ENCODE results near the gene ADAMTSL5. TPM values are rescaled to one million over a fixed set of nuclear protein-coding genes. Genes with fewer than 3 reads are reported as not detected.
"Not testable (repeated sequence)": the region's sequence is repeated elsewhere in the genome, so short reads cannot be mapped to it uniquely, and the experiment has no call there.

ADAMTSL5 gene
- total and polyA plus RNA-seq, 4 donors: 0.09 to 1.8 (median 1.1) TPM

GRCh38 chr19:1531587-1531986 is 18.8 kb upstream of the ADAMTSL5 start:
- 86% methylated on average over 11 of the region's 11 CpGs for WGBS
- Histone ChIP-seq H3K27me3 (ENCODE audit: control insufficient read depth in 4 of 4, insufficient read depth in 4 of 4, low read length in 3 of 4) (peaks cover 0 to 7% (median 1%) of the 10 kb centered on the region in 4 donors), H3K36me3 (ENCODE audit: control insufficient read depth in 4 of 4, insufficient read depth in 3 of 4, low read depth in 1 of 4, low read length in 3 of 4) (no peaks in the 10 kb centered on the region), H3K9ac (ENCODE audit: low read depth in 1 of 2, low read length in 2 of 2) (no peak overlapping the region), H3K9me3 (ENCODE audit: control insufficient read depth in 4 of 4, low read length in 3 of 4) (no peaks in the 10 kb centered on the region), H3K4me1 (ENCODE audit: control insufficient read depth in 4 of 4, insufficient read depth in 4 of 4, low read length in 3 of 4) (no peaks in the 10 kb centered on the region), H3K4me3 (ENCODE audit: low read depth in 1 of 3, low read length in 3 of 3) (no peak overlapping the region), H3K27ac (ENCODE audit: low read depth in 1 of 2, low read length in 2 of 2) (no peak overlapping the region)
- TF ChIP-seq ZBTB33 (IDR thresholded peaks at IDR 0.05): no peak
- TF ChIP-seq, protein P1, sequence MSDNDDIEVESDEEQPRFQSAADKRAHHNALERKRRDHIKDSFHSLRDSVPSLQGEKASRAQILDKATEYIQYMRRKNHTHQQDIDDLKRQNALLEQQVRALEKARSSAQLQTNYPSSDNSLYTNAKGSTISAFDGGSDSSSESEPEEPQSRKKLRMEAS (IDR thresholded peaks at IDR 0.05): no peak
- TF ChIP-seq, protein P2, sequence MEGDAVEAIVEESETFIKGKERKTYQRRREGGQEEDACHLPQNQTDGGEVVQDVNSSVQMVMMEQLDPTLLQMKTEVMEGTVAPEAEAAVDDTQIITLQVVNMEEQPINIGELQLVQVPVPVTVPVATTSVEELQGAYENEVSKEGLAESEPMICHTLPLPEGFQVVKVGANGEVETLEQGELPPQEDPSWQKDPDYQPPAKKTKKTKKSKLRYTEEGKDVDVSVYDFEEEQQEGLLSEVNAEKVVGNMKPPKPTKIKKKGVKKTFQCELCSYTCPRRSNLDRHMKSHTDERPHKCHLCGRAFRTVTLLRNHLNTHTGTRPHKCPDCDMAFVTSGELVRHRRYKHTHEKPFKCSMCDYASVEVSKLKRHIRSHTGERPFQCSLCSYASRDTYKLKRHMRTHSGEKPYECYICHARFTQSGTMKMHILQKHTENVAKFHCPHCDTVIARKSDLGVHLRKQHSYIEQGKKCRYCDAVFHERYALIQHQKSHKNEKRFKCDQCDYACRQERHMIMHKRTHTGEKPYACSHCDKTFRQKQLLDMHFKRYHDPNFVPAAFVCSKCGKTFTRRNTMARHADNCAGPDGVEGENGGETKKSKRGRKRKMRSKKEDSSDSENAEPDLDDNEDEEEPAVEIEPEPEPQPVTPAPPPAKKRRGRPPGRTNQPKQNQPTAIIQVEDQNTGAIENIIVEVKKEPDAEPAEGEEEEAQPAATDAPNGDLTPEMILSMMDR (IDR thresholded peaks at IDR 0.05; ENCODE audit: low read depth, low read length, missing input control): no peak
- no peak for TF ChIP-seq TAF1 (conservative IDR thresholded peaks at IDR 0.05)
- TF ChIP-seq NR2F2 (IDR thresholded peaks at IDR 0.05): no peak
- TF ChIP-seq SP1 (IDR thresholded peaks at IDR 0.05): no peak
- no peak for TF ChIP-seq GABPA (IDR thresholded peaks at IDR 0.05 in 1 of 2, conservative IDR thresholded peaks at IDR 0.05 in 1 of 2)
- TF ChIP-seq RAD21 (IDR thresholded peaks at IDR 0.05): no peak
- TF ChIP-seq FOXA1 (IDR thresholded peaks at IDR 0.05): no peak
- TF ChIP-seq HNF4G (IDR thresholded peaks at IDR 0.05): no peak
- no peak for TF ChIP-seq HNF4A (conservative IDR thresholded peaks at IDR 0.05)
- TF ChIP-seq FOXA2 (IDR thresholded peaks at IDR 0.05): no peak
- no peak for DNase-seq (ENCODE audit: low spot score)

- H3K4me3 ChIP-seq (ENCODE audit: low read depth in 1 of 3, low read length in 3 of 3): not testable (repeated sequence)
- 92% methylated on average over 11 of the region's 11 CpGs for WGBS
Measured at GRCh38 chr19:1530856-1531255, 18.0 kb upstream of the ADAMTSL5 start.

GRCh38 chr19:1529430-1529816 is 16.6 kb upstream of the ADAMTSL5 start:
- Histone ChIP-seq H3K27me3 (ENCODE audit: control insufficient read depth in 4 of 4, insufficient read depth in 4 of 4, low read length in 3 of 4) (peaks cover 0 to 14% (median 4%) of the 10 kb centered on the region in 4 donors), H3K4me1 (ENCODE audit: control insufficient read depth in 4 of 4, insufficient read depth in 4 of 4, low read length in 3 of 4) (no peaks in the 10 kb centered on the region), H3K27ac (ENCODE audit: low read depth in 1 of 2, low read length in 2 of 2) (no peak overlapping the region), H3K4me3 (ENCODE audit: low read depth in 1 of 3, low read length in 3 of 3) (no peak overlapping the region), H3K36me3 (ENCODE audit: control insufficient read depth in 4 of 4, insufficient read depth in 3 of 4, low read depth in 1 of 4, low read length in 3 of 4) (no peaks in the 10 kb centered on the region), H3K9me3 (ENCODE audit: control insufficient read depth in 4 of 4, low read length in 3 of 4) (no peaks in the 10 kb centered on the region), H3K9ac (ENCODE audit: low read depth in 1 of 2, low read length in 2 of 2) (no peak overlapping the region)
- 75% methylated on average over 16 of the region's 16 CpGs for WGBS
- DNase-seq (ENCODE audit: low spot score): no peak
- TF ChIP-seq ZBTB33 (IDR thresholded peaks at IDR 0.05): no peak
- TF ChIP-seq, protein P1 (IDR thresholded peaks at IDR 0.05): no peak
- no peak for TF ChIP-seq GABPA (IDR thresholded peaks at IDR 0.05 in 1 of 2, conservative IDR thresholded peaks at IDR 0.05 in 1 of 2)
- no peak for TF ChIP-seq YY1 (IDR thresholded peaks at IDR 0.05)
- no peak for TF ChIP-seq RAD21 (IDR thresholded peaks at IDR 0.05)
- TF ChIP-seq HNF4G (IDR thresholded peaks at IDR 0.05): no peak
- TF ChIP-seq FOXA1 (IDR thresholded peaks at IDR 0.05): no peak
- no peak for TF ChIP-seq JUND (IDR thresholded peaks at IDR 0.05)
- TF ChIP-seq REST (IDR thresholded peaks at IDR 0.05): no peak
- TF ChIP-seq FOXA2 (IDR thresholded peaks at IDR 0.05): no peak
- no peak for TF ChIP-seq NR2F2 (IDR thresholded peaks at IDR 0.05)
- no peak for TF ChIP-seq HNF4A (conservative IDR thresholded peaks at IDR 0.05)
- TF ChIP-seq, protein P3, sequence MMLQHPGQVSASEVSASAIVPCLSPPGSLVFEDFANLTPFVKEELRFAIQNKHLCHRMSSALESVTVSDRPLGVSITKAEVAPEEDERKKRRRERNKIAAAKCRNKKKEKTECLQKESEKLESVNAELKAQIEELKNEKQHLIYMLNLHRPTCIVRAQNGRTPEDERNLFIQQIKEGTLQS (IDR thresholded peaks at IDR 0.05): no peak
- TF ChIP-seq TAF1 (conservative IDR thresholded peaks at IDR 0.05): no peak
- TF ChIP-seq EGR1 (IDR thresholded peaks at IDR 0.05; ENCODE audit: low read depth in 2 of 2): no peak
- TF ChIP-seq RXRA (IDR thresholded peaks at IDR 0.05): no peak
- TF ChIP-seq SP1 (IDR thresholded peaks at IDR 0.05): no peak

More at GRCh38 chr19:1530856-1531255, 18.0 kb upstream of the ADAMTSL5 start:
- not testable (repeated sequence) for H3K9ac ChIP-seq (ENCODE audit: low read depth in 1 of 2, low read length in 2 of 2); H3K27ac ChIP-seq (ENCODE audit: low read depth in 1 of 2, low read length in 2 of 2); DNase-seq (ENCODE audit: low spot score); H3K9me3 ChIP-seq (ENCODE audit: control insufficient read depth in 4 of 4, low read length in 3 of 4); H3K36me3 ChIP-seq (ENCODE audit: control insufficient read depth in 4 of 4, insufficient read depth in 3 of 4, low read depth in 1 of 4, low read length in 3 of 4); H3K4me1 ChIP-seq (ENCODE audit: control insufficient read depth in 4 of 4, insufficient read depth in 4 of 4, low read length in 3 of 4); H3K27me3 ChIP-seq (ENCODE audit: control insufficient read depth in 4 of 4, insufficient read depth in 4 of 4, low read length in 3 of 4)

Measured in liver (tissue), 9 donors.